HEK293 (cell line): Measurements from ENCODE around the gene TRIM22.

Experiments
- CTCF ChIA-PET: fragments of 350-600 bp; formaldehyde crosslinking; extraction: SDS; loops from one replicate; lab custom pipeline; 2021; ENCODE audit warnings: antibody characterized with exemption; lab: Yijun Ruan, JAX
- POLR2A ChIA-PET: fragments of 300-600 bp; formaldehyde crosslinking; extraction: SDS; loops from one replicate; lab custom pipeline; 2020; ENCODE audit warnings: antibody characterized with exemption, inconsistent platforms; lab: Yijun Ruan, JAX
- H3K27ac ChIP-seq: fragments of 200-500 bp; sonication (Bioruptor generic); 2 replicates; pipeline ENCODE4 v1.5.1; 2014; ENCODE audit warnings: low read depth, low read length, control low read depth, inconsistent platforms; ENCODE audit errors: extremely low read depth
- H3K36me3 ChIP-seq, 2 experiments: fragments of 200-500 bp in 1 of 2; sonication (Bioruptor generic) in 1 of 2; 1 replicate in 1 of 2; 2 replicates in 1 of 2; pipeline ENCODE4 v1.5.1; 2014 to 2017; ENCODE audit warnings: inconsistent platforms in 2 of 2, low read length in 2 of 2; ENCODE audit not compliant: control insufficient read depth in 2 of 2, insufficient read depth in 1 of 2
- H3K4me1 ChIP-seq: fragments of 200-500 bp; sonication (Bioruptor generic); 2 replicates; pipeline ENCODE4 v1.5.1; 2014; ENCODE audit warnings: mild to moderate bottlenecking, low read length, inconsistent platforms; ENCODE audit not compliant: control insufficient read depth, insufficient read depth
- H3K4me3 ChIP-seq: 2 replicates; pipeline ENCODE4 v1.5.1; 2011; ENCODE audit warnings: low read depth, mild to moderate bottlenecking, control low read depth, low read length, moderate library complexity
- H3K9me3 ChIP-seq: fragments of 200-500 bp; sonication (Bioruptor generic); 2 replicates; pipeline ENCODE4 v1.5.1; 2014; ENCODE audit warnings: low read depth, low read length, inconsistent platforms; ENCODE audit not compliant: control insufficient read depth, insufficient read depth
- IKZF3 ChIP-seq: fragments of 450-650 bp; IDR thresholded peaks from 2 replicates; pipeline ENCODE4 v1.5.0; 2018; ENCODE audit warnings: missing biosample characterization, mild to moderate bottlenecking, missing genetic modification characterization, moderate library complexity
- KLF10 ChIP-seq: fragments of 450-650 bp; IDR thresholded peaks from 2 replicates; pipeline ENCODE4 v1.5.1; 2018; ENCODE audit warnings: missing biosample characterization, mild to moderate bottlenecking, missing genetic modification characterization
- SP2 ChIP-seq: fragments of 450-650 bp; formaldehyde crosslinking; IDR thresholded peaks from 2 replicates; pipeline ENCODE4 v1.5.1; 2016; ENCODE audit warnings: missing biosample characterization, missing genetic modification characterization
- TRIM28 ChIP-seq: IDR thresholded peaks from 2 replicates; pipeline ENCODE4 v1.6.1; 2011; ENCODE audit warnings: low read length, control low read depth, borderline replicate concordance
- WT1 ChIP-seq: fragments of 450-650 bp; formaldehyde crosslinking; IDR thresholded peaks from 2 replicates; pipeline ENCODE4 v1.5.1; 2016; ENCODE audit warnings: missing biosample characterization, missing genetic modification characterization
- ZBTB17 ChIP-seq: fragments of 450-650 bp; formaldehyde crosslinking; IDR thresholded peaks from 2 replicates; pipeline ENCODE4 v1.5.1; 2016; ENCODE audit warnings: missing biosample characterization, missing genetic modification characterization
- ZBTB20 ChIP-seq: fragments of 450-650 bp; formaldehyde crosslinking; IDR thresholded peaks from 2 replicates; pipeline ENCODE4 v1.5.1; 2016; ENCODE audit warnings: missing biosample characterization, missing genetic modification characterization
- ZNF2 ChIP-seq: fragments of 450-650 bp; formaldehyde crosslinking; IDR thresholded peaks from 2 replicates; pipeline ENCODE4 v1.5.1; 2016; ENCODE audit warnings: missing biosample characterization, missing genetic modification characterization
- ZNF335 ChIP-seq: fragments of 450-650 bp; formaldehyde crosslinking; conservative IDR thresholded peaks from 2 replicates; pipeline ENCODE4 v1.5.1; 2016; ENCODE audit warnings: missing biosample characterization, missing genetic modification characterization
- ZNF366 ChIP-seq: fragments of 450-650 bp; formaldehyde crosslinking; conservative IDR thresholded peaks from 2 replicates; pipeline ENCODE4 v1.5.1; 2016; ENCODE audit warnings: missing biosample characterization, missing genetic modification characterization
- ZNF394 ChIP-seq: fragments of 450-650 bp; formaldehyde crosslinking; IDR thresholded peaks from 2 replicates; pipeline ENCODE4 v1.5.1; 2016; ENCODE audit warnings: missing biosample characterization, missing genetic modification characterization, mild to moderate bottlenecking, moderate library complexity, borderline replicate concordance
- ZNF530 ChIP-seq: fragments of 450-650 bp; formaldehyde crosslinking; IDR thresholded peaks from 2 replicates; pipeline ENCODE4 v1.5.1; 2016; ENCODE audit warnings: low read depth, missing biosample characterization, missing genetic modification characterization
- ZNF600 ChIP-seq: fragments of 450-650 bp; formaldehyde crosslinking; IDR thresholded peaks from 2 replicates; pipeline ENCODE4 v1.5.1; 2016; ENCODE audit warnings: missing biosample characterization, missing genetic modification characterization
- TF ChIP-seq, protein P1 (sequence below): fragments of 450-650 bp; formaldehyde crosslinking; IDR thresholded peaks from 2 replicates; pipeline ENCODE4 v1.5.1; 2017; ENCODE audit warnings: missing biosample characterization, mild to moderate bottlenecking, missing genetic modification characterization, moderate library complexity
- TF ChIP-seq, protein P2 (sequence below): fragments of 450-650 bp; formaldehyde crosslinking; optimal IDR thresholded peaks from 2 replicates; pipeline ENCODE3; 2016; ENCODE audit warnings: missing biosample characterization, mild to moderate bottlenecking, missing genetic modification characterization
- TF ChIP-seq, protein P3 (sequence below): fragments of 450-650 bp; formaldehyde crosslinking; IDR thresholded peaks from 2 replicates; pipeline ENCODE4 v1.5.1; 2016; ENCODE audit warnings: missing biosample characterization, missing genetic modification characterization
- TF ChIP-seq, protein P4 (sequence below): fragments of 450-650 bp; formaldehyde crosslinking; IDR thresholded peaks from 2 replicates; pipeline ENCODE4 v1.5.1; 2016; ENCODE audit warnings: missing biosample characterization, missing genetic modification characterization

TRIM22 gene

DNA sequence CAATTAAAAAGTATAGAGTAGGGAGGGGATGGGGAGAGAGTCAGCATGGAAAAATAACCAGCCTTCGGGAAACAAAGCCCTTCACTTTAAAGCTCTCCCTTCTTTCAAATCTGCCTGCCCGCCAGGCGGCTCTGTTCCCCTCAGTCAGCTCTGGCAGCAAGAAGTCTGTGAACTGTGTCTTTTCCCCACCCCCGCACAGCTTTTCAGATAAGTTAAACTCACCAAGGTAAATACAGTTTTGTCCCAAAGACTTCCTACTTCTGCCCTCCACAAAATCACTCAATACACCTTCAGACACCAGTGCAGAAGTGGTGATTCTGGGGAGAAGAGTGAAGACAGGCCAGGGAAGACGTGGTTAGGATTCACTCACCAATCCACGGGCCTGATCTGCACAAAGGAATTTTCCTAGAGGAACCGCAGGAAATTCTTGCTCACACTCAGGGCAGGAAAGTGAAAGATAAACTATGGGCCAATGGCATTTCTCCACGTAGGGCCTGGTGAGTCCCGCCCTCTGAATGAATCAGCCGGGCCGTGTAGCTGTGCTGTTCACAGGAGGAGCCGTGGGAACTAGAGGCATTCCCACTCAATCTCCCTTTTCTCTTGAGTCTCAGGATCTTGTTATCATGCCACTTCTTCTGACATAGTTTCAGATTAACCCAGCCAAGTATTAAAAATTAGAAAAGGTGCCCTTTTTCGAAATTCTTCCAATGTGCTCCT, 4.8 kb upstream of the TRIM22 start, which contains the start of gene TRIM5:
TSS of gene TRIM5 (minus strand) at position 429 of the 717 bp plus-strand sequence. CDS start 4,897 bp downstream, outside the sequence.
- Histone ChIP-seq H3K36me3 (peaks cover 0 to 3% of the 10 kb centered on the region in 2 experiments; a peak in 1 of 3 replicates), H3K4me1 (no peaks in the 10 kb centered on the region), H3K4me3 (peak within 1 kb of the TSS; percentile 40), H3K9me3 (no peaks in the 10 kb centered on the region), H3K27ac (peak within 1 kb of the TSS; percentile 36; the same call in 1 of the 2 replicates)
- CTCF ChIA-PET: interaction anchor here (0.6 to 1.6 kb wide), 7 partner anchors 10 to 274 kb away, joined by 3 to 7 read pairs (median 3); no protein-coding TSS in a partner anchor
- TF ChIP-seq KLF10 (tag by site-specific recombination) (0 out of 2 replicates have a peak, but pooled peaks have one; percentile 30), ZNF335 (tag by site-specific recombination) (peak; percentile 28; the same call in 1 of the 2 replicates), ZBTB20 (peak; percentile 29; the same call in 1 of the 2 replicates), ZNF600 (peak; percentile 75), SP2 (peak; percentile 54), WT1 (tag by site-specific recombination) (no peak), TRIM28 (0 out of 2 replicates have a peak, but pooled peaks have one; percentile 60), ZNF366 (tag by site-specific recombination) (peak; percentile 59; the same call in 1 of the 2 replicates), ZBTB17 (tag by site-specific recombination) (peak; percentile 75), ZNF530 (no peak), IKZF3 (tag by site-specific recombination) (peak; percentile 63; the same call in 1 of the 2 replicates), ZNF394 (tag by site-specific recombination) (no peak), ZNF2 (tag by site-specific recombination) (0 out of 2 replicates have a peak, but pooled peaks have one; percentile 19)
- TF ChIP-seq, protein P1, sequence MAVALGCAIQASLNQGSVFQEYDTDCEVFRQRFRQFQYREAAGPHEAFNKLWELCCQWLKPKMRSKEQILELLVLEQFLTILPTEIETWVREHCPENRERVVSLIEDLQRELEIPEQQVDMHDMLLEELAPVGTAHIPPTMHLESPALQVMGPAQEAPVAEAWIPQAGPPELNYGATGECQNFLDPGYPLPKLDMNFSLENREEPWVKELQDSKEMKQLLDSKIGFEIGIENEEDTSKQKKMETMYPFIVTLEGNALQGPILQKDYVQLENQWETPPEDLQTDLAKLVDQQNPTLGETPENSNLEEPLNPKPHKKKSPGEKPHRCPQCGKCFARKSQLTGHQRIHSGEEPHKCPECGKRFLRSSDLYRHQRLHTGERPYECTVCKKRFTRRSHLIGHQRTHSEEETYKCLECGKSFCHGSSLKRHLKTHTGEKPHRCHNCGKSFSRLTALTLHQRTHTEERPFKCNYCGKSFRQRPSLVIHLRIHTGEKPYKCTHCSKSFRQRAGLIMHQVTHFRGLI (tag by site-specific recombination): no peak
- TF ChIP-seq, protein P2, sequence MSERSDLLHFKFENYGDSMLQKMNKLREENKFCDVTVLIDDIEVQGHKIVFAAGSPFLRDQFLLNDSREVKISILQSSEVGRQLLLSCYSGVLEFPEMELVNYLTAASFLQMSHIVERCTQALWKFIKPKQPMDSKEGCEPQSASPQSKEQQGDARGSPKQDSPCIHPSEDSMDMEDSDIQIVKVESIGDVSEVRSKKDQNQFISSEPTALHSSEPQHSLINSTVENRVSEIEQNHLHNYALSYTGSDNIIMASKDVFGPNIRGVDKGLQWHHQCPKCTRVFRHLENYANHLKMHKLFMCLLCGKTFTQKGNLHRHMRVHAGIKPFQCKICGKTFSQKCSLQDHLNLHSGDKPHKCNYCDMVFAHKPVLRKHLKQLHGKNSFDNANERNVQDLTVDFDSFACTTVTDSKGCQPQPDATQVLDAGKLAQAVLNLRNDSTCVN (tag by site-specific recombination): no peak
- TF ChIP-seq, protein P3, sequence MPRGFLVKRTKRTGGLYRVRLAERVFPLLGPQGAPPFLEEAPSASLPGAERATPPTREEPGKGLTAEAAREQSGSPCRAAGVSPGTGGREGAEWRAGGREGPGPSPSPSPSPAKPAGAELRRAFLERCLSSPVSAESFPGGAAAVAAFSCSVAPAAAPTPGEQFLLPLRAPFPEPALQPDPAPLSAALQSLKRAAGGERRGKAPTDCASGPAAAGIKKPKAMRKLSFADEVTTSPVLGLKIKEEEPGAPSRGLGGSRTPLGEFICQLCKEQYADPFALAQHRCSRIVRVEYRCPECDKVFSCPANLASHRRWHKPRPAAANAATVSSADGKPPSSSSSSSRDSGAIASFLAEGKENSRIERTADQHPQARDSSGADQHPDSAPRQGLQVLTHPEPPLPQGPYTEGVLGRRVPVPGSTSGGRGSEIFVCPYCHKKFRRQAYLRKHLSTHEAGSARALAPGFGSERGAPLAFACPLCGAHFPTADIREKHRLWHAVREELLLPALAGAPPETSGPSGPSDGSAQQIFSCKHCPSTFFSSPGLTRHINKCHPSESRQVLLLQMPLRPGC: peak; percentile 57; the same call in 1 of the 2 replicates
- TF ChIP-seq, protein P4, sequence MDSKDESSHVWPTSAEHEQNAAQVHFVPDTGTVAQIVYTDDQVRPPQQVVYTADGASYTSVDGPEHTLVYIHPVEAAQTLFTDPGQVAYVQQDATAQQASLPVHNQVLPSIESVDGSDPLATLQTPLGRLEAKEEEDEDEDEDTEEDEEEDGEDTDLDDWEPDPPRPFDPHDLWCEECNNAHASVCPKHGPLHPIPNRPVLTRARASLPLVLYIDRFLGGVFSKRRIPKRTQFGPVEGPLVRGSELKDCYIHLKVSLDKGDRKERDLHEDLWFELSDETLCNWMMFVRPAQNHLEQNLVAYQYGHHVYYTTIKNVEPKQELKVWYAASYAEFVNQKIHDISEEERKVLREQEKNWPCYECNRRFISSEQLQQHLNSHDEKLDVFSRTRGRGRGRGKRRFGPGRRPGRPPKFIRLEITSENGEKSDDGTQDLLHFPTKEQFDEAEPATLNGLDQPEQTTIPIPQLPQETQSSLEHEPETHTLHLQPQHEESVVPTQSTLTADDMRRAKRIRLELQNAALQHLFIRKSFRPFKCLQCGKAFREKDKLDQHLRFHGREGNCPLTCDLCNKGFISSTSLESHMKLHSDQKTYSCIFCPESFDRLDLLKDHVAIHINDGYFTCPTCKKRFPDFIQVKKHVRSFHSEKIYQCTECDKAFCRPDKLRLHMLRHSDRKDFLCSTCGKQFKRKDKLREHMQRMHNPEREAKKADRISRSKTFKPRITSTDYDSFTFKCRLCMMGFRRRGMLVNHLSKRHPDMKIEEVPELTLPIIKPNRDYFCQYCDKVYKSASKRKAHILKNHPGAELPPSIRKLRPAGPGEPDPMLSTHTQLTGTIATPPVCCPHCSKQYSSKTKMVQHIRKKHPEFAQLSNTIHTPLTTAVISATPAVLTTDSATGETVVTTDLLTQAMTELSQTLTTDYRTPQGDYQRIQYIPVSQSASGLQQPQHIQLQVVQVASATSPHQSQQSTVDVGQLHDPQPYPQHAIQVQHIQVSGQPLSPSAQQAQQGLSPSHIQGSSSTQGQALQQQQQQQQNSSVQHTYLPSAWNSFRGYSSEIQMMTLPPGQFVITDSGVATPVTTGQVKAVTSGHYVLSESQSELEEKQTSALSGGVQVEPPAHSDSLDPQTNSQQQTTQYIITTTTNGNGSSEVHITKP: peak; percentile 38; the same call in 1 of the 2 replicates
- POLR2A ChIA-PET: interaction anchor here (1.2 kb wide), 1 partner anchor 12 kb away, joined by 3 read pairs; no protein-coding TSS in a partner anchor
